ENCODE data around the gene EYA2.

DNA sequence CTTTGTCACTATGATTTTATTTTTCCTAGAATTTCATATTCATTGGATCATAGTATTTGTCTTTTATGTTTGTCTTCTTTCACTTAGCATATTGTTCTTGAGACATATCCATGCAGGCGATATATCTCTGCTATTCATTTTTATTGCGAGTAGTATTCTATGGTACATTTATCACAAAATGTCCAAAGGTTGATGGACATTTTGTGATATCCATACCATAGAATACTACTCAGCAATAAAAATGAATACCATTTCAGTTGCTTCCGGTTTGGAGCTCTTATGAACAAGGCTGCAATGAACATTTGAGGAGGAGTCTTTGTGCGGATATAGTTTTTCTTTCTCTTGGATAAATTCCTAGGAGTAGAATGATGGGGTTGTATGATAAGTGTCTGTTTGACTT lies 28.8 kb upstream of the EYA2 start:
- TF ChIP-seq, protein P1, sequence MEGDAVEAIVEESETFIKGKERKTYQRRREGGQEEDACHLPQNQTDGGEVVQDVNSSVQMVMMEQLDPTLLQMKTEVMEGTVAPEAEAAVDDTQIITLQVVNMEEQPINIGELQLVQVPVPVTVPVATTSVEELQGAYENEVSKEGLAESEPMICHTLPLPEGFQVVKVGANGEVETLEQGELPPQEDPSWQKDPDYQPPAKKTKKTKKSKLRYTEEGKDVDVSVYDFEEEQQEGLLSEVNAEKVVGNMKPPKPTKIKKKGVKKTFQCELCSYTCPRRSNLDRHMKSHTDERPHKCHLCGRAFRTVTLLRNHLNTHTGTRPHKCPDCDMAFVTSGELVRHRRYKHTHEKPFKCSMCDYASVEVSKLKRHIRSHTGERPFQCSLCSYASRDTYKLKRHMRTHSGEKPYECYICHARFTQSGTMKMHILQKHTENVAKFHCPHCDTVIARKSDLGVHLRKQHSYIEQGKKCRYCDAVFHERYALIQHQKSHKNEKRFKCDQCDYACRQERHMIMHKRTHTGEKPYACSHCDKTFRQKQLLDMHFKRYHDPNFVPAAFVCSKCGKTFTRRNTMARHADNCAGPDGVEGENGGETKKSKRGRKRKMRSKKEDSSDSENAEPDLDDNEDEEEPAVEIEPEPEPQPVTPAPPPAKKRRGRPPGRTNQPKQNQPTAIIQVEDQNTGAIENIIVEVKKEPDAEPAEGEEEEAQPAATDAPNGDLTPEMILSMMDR (IDR thresholded peaks at IDR 0.05): no peak
- no peak for TF ChIP-seq POLR2A (IDR thresholded peaks at IDR 0.05)

All from heart left ventricle (tissue), 13 donors.